Subcutaneous adipose tissue (tissue), 4 donors: Measurements from ENCODE around the gene CRACDL. TPM values are rescaled to one million over a fixed set of nuclear protein-coding genes. Genes with fewer than 3 reads are reported as not detected.

Experiments used
- CTCF ChIP-seq: fragments of 450-650 bp; IDR thresholded peaks from one replicate; pipeline ENCODE4 v1.5.1; 2016; ENCODE audit warnings: low read depth, mild to moderate bottlenecking, control low read depth, antibody characterized with exemption, moderate library complexity
- total RNA-seq, 4 donors: library from RNA; depleted of rRNA; stranded (reverse); fragments of >200 nt; gene quantifications; one replicate each; pipeline ENCODE4 v1.1.0, GENCODE V29; 2016

The CRACDL gene
- total RNA-seq, 4 donors from 2014 or later: 1.4 to 8.3 (median 4.5) TPM

- TF ChIP-seq CTCF: no peak
Measured at GRCh38 chr2:98946855-98947254, 10.8 kb upstream of the CRACDL start.

GRCh38 chr2:98944775-98945174 is 8.8 kb upstream of the CRACDL start:
- TF ChIP-seq CTCF: no peak

- TF ChIP-seq CTCF: no peak
Measured at GRCh38 chr2:98940102-98940501, 4.1 kb upstream of the CRACDL start.

GRCh38 chr2:98937906-98938305 is 1.9 kb upstream of the CRACDL start:
- TF ChIP-seq CTCF: no peak

GRCh38 chr2:98936353-98937351 is 627 bp upstream of the CRACDL start:
- TF ChIP-seq CTCF: no peak

- TF ChIP-seq CTCF: no peak
Measured at GRCh38 chr2:98935111-98935770, 784 bp downstream of the CRACDL start.

- no peak for TF ChIP-seq CTCF
Measured at GRCh38 chr2:98932778-98933343, 3.2 kb downstream of the CRACDL start.
